Chondrocyte (in vitro differentiated cells): ENCODE results near the gene FSD1L. TPM values are rescaled to one million over a fixed set of nuclear protein-coding genes. Genes with fewer than 3 reads are reported as not detected.

Source experiments
- DNase-seq: peaks from one replicate; pipeline ENCODE4 v3.0.0; 2021; ENCODE audit warnings: mixed read lengths, low spot score
- H3K27ac Mint-ChIP-seq: one replicate; pipeline ENCODE4 v1.8.0; 2021; ENCODE audit warnings: mild to moderate bottlenecking, moderate library complexity, mixed read lengths; ENCODE audit not compliant: unreplicated experiment
- H3K27me3 Mint-ChIP-seq: 2 replicates; pipeline ENCODE4 v1.8.0; 2021; ENCODE audit warnings: low read depth, mixed read lengths
- H3K36me3 Mint-ChIP-seq: 2 replicates; pipeline ENCODE4 v1.8.0; 2021; ENCODE audit warnings: low read depth, mixed read lengths
- H3K4me1 Mint-ChIP-seq: 2 replicates; pipeline ENCODE4 v1.8.0; 2021; ENCODE audit warnings: low read depth, mild to moderate bottlenecking, mixed read lengths
- H3K4me3 Mint-ChIP-seq: one replicate; pipeline ENCODE4 v1.8.0; 2021; ENCODE audit warnings: mild to moderate bottlenecking, moderate library complexity, mixed read lengths; ENCODE audit not compliant: unreplicated experiment
- H3K9me3 Mint-ChIP-seq: 2 replicates; pipeline ENCODE4 v1.8.0; 2021; ENCODE audit warnings: low read depth, mixed read lengths
- total RNA-seq: library from RNA; stranded (reverse); gene quantifications from 3 replicates; pipeline ENCODE4 v1.2.1, GENCODE V29; 2021
- TF ChIP-seq, protein P1 (sequence below): fragments of 200-600 bp; sonication (generic); IDR thresholded peaks from 2 replicates; pipeline ENCODE4 v1.5.0; 2021; ENCODE audit warnings: antibody characterized with exemption, mild to moderate bottlenecking, moderate library complexity

Gene FSD1L
- total RNA-seq, 1 donor from 2014 or later = 5.6 TPM

DNA sequence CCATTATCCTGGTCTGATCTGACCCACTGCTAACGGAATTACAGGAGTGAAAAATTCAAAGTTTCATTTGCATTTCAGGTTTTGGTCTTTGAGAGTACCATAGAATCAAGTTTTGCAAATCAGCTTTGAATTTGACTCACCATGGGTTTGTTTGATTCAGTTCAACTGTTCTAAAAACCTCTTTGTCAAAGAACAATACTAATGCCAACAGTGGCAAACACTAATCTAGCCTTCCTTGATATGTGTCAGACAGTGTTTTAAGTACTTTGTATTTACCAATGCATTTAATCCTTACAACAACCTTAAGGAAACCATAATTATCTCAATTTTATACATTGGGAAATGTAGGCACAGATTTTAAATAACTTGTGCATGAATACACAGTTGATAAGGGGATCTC, 10.1 kb upstream of the FSD1L start:
- Mint-ChIP-seq H3K27ac (no peak overlapping the region), H3K27me3 (no peaks in the 10 kb centered on the region), H3K4me1 (peaks cover 18% of the 10 kb centered on the region), H3K9me3 (no peaks in the 10 kb centered on the region), H3K36me3 (no peaks in the 10 kb centered on the region), H3K4me3 (no peak overlapping the region)
- no peak for DNase-seq
- TF ChIP-seq, protein P1, sequence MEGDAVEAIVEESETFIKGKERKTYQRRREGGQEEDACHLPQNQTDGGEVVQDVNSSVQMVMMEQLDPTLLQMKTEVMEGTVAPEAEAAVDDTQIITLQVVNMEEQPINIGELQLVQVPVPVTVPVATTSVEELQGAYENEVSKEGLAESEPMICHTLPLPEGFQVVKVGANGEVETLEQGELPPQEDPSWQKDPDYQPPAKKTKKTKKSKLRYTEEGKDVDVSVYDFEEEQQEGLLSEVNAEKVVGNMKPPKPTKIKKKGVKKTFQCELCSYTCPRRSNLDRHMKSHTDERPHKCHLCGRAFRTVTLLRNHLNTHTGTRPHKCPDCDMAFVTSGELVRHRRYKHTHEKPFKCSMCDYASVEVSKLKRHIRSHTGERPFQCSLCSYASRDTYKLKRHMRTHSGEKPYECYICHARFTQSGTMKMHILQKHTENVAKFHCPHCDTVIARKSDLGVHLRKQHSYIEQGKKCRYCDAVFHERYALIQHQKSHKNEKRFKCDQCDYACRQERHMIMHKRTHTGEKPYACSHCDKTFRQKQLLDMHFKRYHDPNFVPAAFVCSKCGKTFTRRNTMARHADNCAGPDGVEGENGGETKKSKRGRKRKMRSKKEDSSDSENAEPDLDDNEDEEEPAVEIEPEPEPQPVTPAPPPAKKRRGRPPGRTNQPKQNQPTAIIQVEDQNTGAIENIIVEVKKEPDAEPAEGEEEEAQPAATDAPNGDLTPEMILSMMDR = no peak

DNA sequence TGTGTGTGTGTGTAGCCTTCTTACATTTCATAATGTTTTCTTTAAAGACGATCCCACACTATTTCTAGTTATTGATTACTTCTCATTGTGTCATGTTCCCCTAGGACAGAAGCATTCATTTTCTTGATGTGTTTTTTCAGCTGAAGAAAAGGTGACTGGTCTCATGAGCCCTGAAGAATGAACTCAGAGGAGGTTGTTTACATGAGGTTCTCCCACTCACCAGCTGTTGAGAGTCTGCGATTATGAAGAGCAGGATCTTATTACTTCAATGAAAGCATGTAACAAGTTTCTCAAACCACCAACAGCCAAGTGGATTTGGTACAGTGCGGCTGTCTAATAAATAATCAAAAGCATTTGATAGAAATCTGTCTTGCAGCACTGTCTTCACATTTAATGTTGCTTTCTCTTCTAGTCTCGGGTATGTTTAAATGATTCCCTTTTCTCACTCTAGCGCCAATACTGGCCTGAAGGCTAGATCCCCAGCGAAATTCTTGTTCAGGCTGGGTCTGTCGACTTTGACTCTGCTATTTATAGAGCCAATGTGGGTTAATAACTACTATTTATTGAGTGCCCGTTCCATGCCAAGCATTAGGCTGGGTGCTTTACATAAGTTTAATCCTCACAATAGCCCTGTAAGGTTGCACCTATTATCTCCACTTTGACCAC, 9.6 kb upstream of the FSD1L start:
- Mint-ChIP-seq H3K36me3 (no peaks in the 10 kb centered on the region), H3K9me3 (no peaks in the 10 kb centered on the region), H3K4me1 (peaks cover 18% of the 10 kb centered on the region), H3K27ac (no peak overlapping the region), H3K4me3 (no peak overlapping the region), H3K27me3 (no peaks in the 10 kb centered on the region)
- TF ChIP-seq, protein P1 = no peak
- DNase-seq = no peak

DNA sequence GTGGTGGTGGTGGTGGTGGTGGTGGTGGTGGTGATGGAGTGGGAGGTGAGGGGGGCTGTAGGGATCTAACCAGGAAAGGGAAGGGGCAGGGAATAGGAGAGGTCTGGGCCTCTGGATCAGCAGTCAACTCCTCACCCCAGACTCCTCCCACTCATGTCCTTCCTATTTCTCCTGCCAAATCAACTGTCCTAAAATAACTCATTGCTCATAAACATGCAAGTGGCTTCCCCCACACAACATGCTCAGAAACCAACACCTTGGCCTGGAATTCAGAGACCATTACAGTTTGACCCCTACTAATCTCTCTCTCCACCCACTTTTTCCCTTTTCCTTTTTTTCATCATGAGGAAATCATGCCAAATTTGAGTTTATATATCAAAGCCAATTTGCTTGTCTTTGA, 8.4 kb upstream of the FSD1L start:
- Mint-ChIP-seq H3K27ac (no peak overlapping the region), H3K4me3 (no peak overlapping the region), H3K36me3 (no peaks in the 10 kb centered on the region), H3K27me3 (no peaks in the 10 kb centered on the region), H3K9me3 (no peaks in the 10 kb centered on the region), H3K4me1 (peaks cover 18% of the 10 kb centered on the region)
- DNase-seq = no peak
- TF ChIP-seq, protein P1 = no peak

- TF ChIP-seq, protein P1 = no peak
- H3K4me3 Mint-ChIP-seq = no peak overlapping the region
- H3K36me3 Mint-ChIP-seq = no peaks in the 10 kb centered on the region
- no peaks in the 10 kb centered on the region for H3K9me3 Mint-ChIP-seq
- no peak overlapping the region for H3K27ac Mint-ChIP-seq
- no peak for DNase-seq
- H3K4me1 Mint-ChIP-seq = peaks cover 18% of the 10 kb centered on the region
- no peaks in the 10 kb centered on the region for H3K27me3 Mint-ChIP-seq
These were observed 6.1 kb upstream of the FSD1L start for GRCh38 chr9:105441616-105442160.

GRCh38 chr9:105443121-105443520, 4.7 kb upstream of the FSD1L start:
- TF ChIP-seq, protein P1 = no peak
- Mint-ChIP-seq H3K36me3 (no peaks in the 10 kb centered on the region), H3K27me3 (no peaks in the 10 kb centered on the region), H3K9me3 (no peaks in the 10 kb centered on the region), H3K4me1 (peaks cover 18% of the 10 kb centered on the region), H3K4me3 (no peak overlapping the region), H3K27ac (no peak overlapping the region)
- DNase-seq = no peak
